ENCODE results near the gene LGALS8.
A peak's percentile ranks its signal among the peaks of the same experiment; 100 is the strongest.
"Not testable (repeated sequence)": the region's sequence is repeated elsewhere in the genome, so short reads cannot be mapped to it uniquely, and the experiment has no call there.

The LGALS8 gene

DNA sequence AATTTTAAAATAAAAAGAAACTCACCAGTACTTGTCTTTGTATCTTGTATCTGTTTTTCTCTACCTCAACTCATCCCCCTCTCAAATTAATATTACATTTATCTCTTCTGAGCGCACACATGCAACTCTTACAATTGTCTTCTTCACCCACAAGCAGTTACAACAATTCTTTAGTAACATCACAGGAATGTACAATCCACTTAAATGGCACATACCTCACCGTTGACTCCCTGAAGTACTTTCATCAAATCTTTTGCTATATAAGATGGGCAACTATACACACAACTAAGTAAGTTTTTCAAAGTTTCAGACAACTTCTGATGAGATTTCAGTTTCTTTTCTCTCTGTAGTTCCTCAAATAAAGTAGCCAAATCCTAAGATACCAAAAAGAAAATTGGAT lies 52.2 kb downstream of the LGALS8 start:
- Mint-ChIP-seq H3K36me3 (ENCODE audit: low read depth) (peaks cover 76% of the 10 kb centered on the region), H3K27me3 (no peaks in the 10 kb centered on the region), H3K4me3 (no peak overlapping the region), H3K4me1 (ENCODE audit: low read depth) (no peaks in the 10 kb centered on the region), H3K9me3 (no peaks in the 10 kb centered on the region), H3K27ac (no peak overlapping the region)

DNA sequence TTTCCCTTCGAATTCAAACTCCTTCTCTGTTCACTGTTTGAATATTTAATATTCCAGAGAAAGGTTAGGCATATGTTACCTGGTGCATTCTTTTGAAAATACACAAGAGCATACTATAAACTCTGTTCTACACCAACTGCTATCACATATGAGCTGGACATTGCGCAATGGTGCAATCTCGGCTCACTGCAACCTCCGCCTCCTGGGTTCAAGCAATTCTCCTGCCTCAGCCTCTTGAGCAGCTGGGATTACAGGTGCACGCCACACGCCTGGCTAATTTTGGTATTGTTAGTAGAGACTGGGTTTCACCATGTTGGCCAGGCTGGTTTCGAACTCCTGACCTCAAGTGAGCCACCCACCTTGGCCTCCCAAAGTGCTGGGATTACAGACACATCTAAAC lies 53.3 kb downstream of the LGALS8 start:
- H3K9me3 Mint-ChIP-seq; H3K27ac Mint-ChIP-seq; H3K27me3 Mint-ChIP-seq; H3K4me3 Mint-ChIP-seq; H3K4me1 Mint-ChIP-seq (ENCODE audit: low read depth): not testable (repeated sequence)
- H3K36me3 Mint-ChIP-seq (ENCODE audit: low read depth): peaks cover 80% of the 10 kb centered on the region

DNA sequence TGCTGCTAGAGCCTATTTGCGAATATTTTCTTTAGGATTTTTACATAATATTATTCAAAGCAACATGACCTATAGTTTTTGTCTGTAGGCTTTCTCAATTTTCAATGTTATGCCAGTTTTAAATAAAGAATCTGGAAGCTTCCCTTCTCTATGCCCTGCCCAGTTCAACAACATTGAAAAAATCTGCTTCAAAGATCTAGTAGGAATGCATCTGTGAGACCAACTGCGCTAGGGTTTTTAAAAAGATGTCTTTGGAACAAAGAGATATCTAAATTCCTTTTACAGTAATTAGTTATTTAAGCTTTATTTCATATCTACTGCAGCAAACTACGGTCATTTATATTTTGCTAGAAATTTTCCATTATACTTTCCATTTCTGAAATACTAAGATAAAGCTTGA lies 54.9 kb downstream of the LGALS8 start:
- no peak overlapping the region for H3K27ac Mint-ChIP-seq
- peaks cover 75% of the 10 kb centered on the region for H3K36me3 Mint-ChIP-seq (ENCODE audit: low read depth)
- H3K27me3 Mint-ChIP-seq: no peaks in the 10 kb centered on the region
- no peaks in the 10 kb centered on the region for H3K9me3 Mint-ChIP-seq
- H3K4me3 Mint-ChIP-seq: no peak overlapping the region
- no peaks in the 10 kb centered on the region for H3K4me1 Mint-ChIP-seq (ENCODE audit: low read depth)

DNA sequence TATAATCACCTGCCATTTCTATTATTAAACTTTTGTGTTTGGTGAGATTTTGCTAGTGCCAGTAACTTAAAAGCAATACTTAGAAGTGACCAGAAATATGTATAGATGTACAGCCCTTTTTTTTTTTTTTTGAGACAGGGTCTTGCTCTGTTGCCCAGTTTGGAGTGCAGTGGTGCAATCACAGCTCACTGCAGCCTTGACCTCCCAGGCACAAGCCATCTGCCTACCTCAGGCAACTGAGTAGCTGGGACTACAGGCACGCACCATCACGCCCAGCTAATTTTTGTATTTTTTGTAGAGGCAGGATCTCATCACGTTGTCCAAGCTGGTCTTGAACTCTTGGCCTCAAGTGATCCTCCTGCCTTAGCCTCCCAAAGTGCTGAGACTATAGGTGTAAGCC lies 56.6 kb downstream of the LGALS8 start:
- H3K4me3 Mint-ChIP-seq; H3K27ac Mint-ChIP-seq; H3K9me3 Mint-ChIP-seq; H3K4me1 Mint-ChIP-seq (ENCODE audit: low read depth); H3K27me3 Mint-ChIP-seq: not testable (repeated sequence)
- peaks cover 75% of the 10 kb centered on the region for H3K36me3 Mint-ChIP-seq (ENCODE audit: low read depth)

DNA sequence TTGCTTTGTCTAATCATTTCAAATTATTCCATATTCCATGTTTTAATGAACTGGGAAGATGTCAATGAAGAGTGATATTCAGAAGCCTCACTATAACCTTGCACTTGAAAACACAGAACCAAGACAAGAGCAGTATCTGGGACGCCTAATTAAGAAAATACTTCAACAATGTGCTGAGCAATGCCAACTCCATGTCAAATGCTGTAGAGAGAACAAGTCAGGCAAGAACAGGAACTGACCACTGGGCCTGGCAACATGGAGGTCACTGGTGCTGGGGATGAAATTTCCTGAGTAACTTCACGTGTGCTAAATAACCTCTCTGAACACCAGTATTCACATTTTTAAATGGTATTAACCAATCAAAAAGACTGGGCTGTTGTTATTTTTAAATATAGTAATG lies 57.7 kb downstream of the LGALS8 start:
- Mint-ChIP-seq H3K9me3 (no peaks in the 10 kb centered on the region), H3K4me1 (ENCODE audit: low read depth) (no peaks in the 10 kb centered on the region), H3K27me3 (no peaks in the 10 kb centered on the region), H3K36me3 (ENCODE audit: low read depth) (peaks cover 74% of the 10 kb centered on the region), H3K4me3 (no peak overlapping the region), H3K27ac (no peak overlapping the region)

DNA sequence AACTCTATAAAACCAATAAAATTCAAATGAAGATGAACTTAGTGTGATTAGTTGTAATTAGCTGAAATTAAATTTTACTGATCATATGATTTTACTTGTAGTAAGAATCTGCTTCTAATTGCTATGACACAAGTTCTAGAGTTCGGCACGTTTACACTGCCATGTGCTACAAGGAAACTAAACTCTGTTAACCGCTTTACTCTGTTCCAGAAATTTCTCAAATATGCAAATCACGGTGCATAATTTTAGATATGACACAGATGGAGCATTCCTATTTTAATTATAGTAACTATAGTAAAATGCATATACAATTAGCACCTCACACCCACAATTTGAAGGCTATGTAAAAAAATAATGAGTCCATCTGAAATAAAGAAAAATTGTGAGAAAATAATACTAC lies 65.7 kb downstream of the LGALS8 start:
- Mint-ChIP-seq H3K27me3 (no peaks in the 10 kb centered on the region), H3K27ac (no peak overlapping the region), H3K4me3 (no peak overlapping the region), H3K36me3 (ENCODE audit: low read depth) (peaks cover 84% of the 10 kb centered on the region), H3K4me1 (ENCODE audit: low read depth) (peaks cover 24% of the 10 kb centered on the region), H3K9me3 (no peaks in the 10 kb centered on the region)

DNA sequence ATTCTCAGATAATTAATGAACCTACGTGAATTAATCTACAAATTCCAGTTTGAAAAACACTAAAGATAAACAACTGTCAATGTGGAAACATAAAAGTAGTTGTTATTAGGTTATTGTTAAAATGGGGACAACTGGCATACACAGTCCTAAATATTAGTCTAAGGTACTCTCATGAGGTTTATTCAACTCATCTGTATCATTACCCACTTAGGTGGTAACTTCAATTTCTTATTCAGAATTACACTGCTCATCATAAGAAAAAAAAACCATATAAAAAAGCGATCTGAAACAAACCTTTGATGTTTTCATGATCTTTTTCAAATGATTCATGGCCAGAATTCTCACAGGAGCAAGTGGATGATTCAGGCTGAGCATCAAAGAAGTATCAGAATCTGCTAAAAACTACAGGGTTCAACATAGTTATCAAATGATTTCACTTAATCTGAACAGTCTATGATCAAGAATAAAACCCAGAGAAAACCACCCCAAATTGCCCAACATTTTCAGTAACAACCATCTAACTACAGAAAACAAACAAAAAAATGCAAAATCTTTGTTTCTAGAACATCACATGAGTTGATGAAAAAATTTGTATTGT lies 66.9 kb downstream of the LGALS8 start:
- no peak overlapping the region for H3K4me3 Mint-ChIP-seq
- H3K27ac Mint-ChIP-seq: no peak overlapping the region
- no peaks in the 10 kb centered on the region for H3K9me3 Mint-ChIP-seq
- H3K27me3 Mint-ChIP-seq: no peaks in the 10 kb centered on the region
- peaks cover 83% of the 10 kb centered on the region for H3K36me3 Mint-ChIP-seq (ENCODE audit: low read depth)
- peaks cover 24% of the 10 kb centered on the region for H3K4me1 Mint-ChIP-seq (ENCODE audit: low read depth)

DNA sequence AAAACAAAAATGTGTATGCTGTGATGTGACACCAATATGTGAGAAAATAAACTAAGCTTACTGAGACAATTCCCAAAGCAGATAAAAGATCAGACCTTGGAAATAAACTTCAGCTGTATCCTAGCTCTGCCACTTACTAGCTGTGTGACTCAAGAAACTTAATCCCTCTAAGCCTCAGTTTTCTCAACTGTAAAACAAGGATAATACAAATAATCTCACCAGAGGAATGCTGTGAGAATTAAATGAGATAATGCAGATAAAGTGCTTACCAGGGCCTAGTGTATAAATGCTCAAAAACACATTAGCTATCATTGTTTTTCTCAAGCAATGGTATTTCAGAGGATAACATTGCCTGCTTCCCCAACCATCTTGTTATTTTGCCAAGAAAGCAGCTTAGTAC lies 78.4 kb downstream of the LGALS8 start:
- Mint-ChIP-seq H3K27me3 (peaks cover under 1% of the 10 kb centered on the region), H3K36me3 (ENCODE audit: low read depth) (peaks cover 51% of the 10 kb centered on the region), H3K27ac (no peak overlapping the region), H3K9me3 (no peaks in the 10 kb centered on the region), H3K4me1 (ENCODE audit: low read depth) (peaks cover 44% of the 10 kb centered on the region), H3K4me3 (peak overlapping the region; percentile 86)
